Measurements from ENCODE around the gene PARD3. TPM values are rescaled to one million over a fixed set of nuclear protein-coding genes. Genes with fewer than 3 reads are reported as not detected.

The PARD3 gene
- total RNA-seq, 3 donors from 2014 or later (not counting 1 experiment from before 2014, with no cell fraction given) = 0.14 to 0.49 (median 0.38) TPM

DNA sequence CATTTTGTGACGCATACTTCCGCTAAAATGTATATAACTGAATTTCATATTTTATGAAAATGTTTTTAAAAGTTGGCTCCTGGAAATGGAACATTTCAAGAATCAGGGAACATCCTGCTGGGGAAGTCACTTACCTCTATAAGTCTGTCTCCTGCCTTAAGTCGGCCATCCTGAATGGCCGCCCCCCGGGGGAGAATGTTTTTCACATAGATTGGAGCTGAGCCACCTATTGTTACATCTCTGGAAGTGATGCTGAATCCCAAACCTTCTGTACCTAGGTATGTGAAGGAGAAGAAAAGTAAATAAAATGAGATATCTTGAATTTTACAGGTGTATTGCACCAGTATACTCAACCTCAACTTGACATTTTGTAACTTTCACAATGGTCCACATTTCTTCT lies 437.3 kb downstream of the PARD3 start:
- DNase-seq (no peak), ATAC-seq (no peak)
- H3K36me3 Mint-ChIP-seq = no peaks in the 10 kb centered on the region
- TF ChIP-seq, protein P1, sequence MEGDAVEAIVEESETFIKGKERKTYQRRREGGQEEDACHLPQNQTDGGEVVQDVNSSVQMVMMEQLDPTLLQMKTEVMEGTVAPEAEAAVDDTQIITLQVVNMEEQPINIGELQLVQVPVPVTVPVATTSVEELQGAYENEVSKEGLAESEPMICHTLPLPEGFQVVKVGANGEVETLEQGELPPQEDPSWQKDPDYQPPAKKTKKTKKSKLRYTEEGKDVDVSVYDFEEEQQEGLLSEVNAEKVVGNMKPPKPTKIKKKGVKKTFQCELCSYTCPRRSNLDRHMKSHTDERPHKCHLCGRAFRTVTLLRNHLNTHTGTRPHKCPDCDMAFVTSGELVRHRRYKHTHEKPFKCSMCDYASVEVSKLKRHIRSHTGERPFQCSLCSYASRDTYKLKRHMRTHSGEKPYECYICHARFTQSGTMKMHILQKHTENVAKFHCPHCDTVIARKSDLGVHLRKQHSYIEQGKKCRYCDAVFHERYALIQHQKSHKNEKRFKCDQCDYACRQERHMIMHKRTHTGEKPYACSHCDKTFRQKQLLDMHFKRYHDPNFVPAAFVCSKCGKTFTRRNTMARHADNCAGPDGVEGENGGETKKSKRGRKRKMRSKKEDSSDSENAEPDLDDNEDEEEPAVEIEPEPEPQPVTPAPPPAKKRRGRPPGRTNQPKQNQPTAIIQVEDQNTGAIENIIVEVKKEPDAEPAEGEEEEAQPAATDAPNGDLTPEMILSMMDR (IDR thresholded peaks at IDR 0.05) = no peak
- peaks cover 0 to 2% of the 10 kb centered on the region in 2 donors for H3K9me3 Mint-ChIP-seq
- peaks cover 7 to 9% of the 10 kb centered on the region in 2 donors for H3K4me1 Mint-ChIP-seq
- H3K27ac Mint-ChIP-seq = no peak overlapping the region
- no peaks in the 10 kb centered on the region for H3K9me3 ChIP-seq (ENCODE audit: control insufficient read depth, insufficient read depth, low read length)
- no peaks in the 10 kb centered on the region for H3K27me3 ChIP-seq (ENCODE audit: control insufficient read depth, insufficient read depth, low read length)
- no peak overlapping the region for H3K27ac ChIP-seq (ENCODE audit: low read length)
- no peaks in the 10 kb centered on the region for H3K36me3 ChIP-seq (ENCODE audit: control insufficient read depth, insufficient read depth, low read length)
- no peak overlapping the region for H3K4me3 ChIP-seq (ENCODE audit: low read length)
- WGBS (ENCODE audit: insufficient coverage) = no CpG with 5 or more reads among the region's 5 CpGs
- H3K4me1 ChIP-seq (ENCODE audit: control insufficient read depth, insufficient read depth, low read length) = peaks cover 4% of the 10 kb centered on the region
- no peak overlapping the region for H3K4me3 Mint-ChIP-seq
- intact Hi-C loops (cut with micrococcal nuclease) = no loop called here
- H3K27me3 Mint-ChIP-seq (ENCODE audit: low read depth in 2 of 2) = no peaks in the 10 kb centered on the region

GRCh38 chr10:34374356-34375045 lies 440.6 kb downstream of the PARD3 start:
- Mint-ChIP-seq H3K4me1 (peaks cover 9 to 15% of the 10 kb centered on the region in 2 donors), H3K4me3 (peak overlapping the region; percentile 43), H3K36me3 (no peaks in the 10 kb centered on the region), H3K9me3 (peaks cover 0 to 2% of the 10 kb centered on the region in 2 donors), H3K27ac (peak overlapping the region; percentile 19 to 59), H3K27me3 (ENCODE audit: low read depth in 2 of 2) (no peaks in the 10 kb centered on the region)
- 63% methylated on average over 6 of the region's 6 CpGs for WGBS (ENCODE audit: insufficient coverage)
- Histone ChIP-seq H3K4me1 (ENCODE audit: control insufficient read depth, insufficient read depth, low read length) (peaks cover 4% of the 10 kb centered on the region), H3K9me3 (ENCODE audit: control insufficient read depth, insufficient read depth, low read length) (no peaks in the 10 kb centered on the region), H3K36me3 (ENCODE audit: control insufficient read depth, insufficient read depth, low read length) (no peaks in the 10 kb centered on the region), H3K4me3 (ENCODE audit: low read length) (no peak overlapping the region), H3K27ac (ENCODE audit: low read length) (no peak overlapping the region), H3K27me3 (ENCODE audit: control insufficient read depth, insufficient read depth, low read length) (no peaks in the 10 kb centered on the region)
- ATAC-seq (peak in 1 of 3 donors; percentile 43), DNase-seq (no peak)
- intact Hi-C loops (cut with micrococcal nuclease) = no loop called here
- TF ChIP-seq, protein P1 (IDR thresholded peaks at IDR 0.05) = no peak

- H3K27me3 Mint-ChIP-seq (ENCODE audit: low read depth in 2 of 2) = no peaks in the 10 kb centered on the region
- WGBS (ENCODE audit: insufficient coverage) = 100% methylated on average over 2 of the region's 4 CpGs
Measured at GRCh38 chr10:34373211-34373610, 441.9 kb downstream of the PARD3 start.

More at GRCh38 chr10:34373211-34373610, 441.9 kb downstream of the PARD3 start:
- peaks cover 0 to 2% of the 10 kb centered on the region in 2 donors for H3K9me3 Mint-ChIP-seq
- Histone ChIP-seq H3K4me3 (ENCODE audit: low read length) (no peak overlapping the region), H3K27me3 (ENCODE audit: control insufficient read depth, insufficient read depth, low read length) (no peaks in the 10 kb centered on the region), H3K4me1 (ENCODE audit: control insufficient read depth, insufficient read depth, low read length) (peaks cover 4% of the 10 kb centered on the region), H3K27ac (ENCODE audit: low read length) (no peak overlapping the region), H3K9me3 (ENCODE audit: control insufficient read depth, insufficient read depth, low read length) (no peaks in the 10 kb centered on the region), H3K36me3 (ENCODE audit: control insufficient read depth, insufficient read depth, low read length) (no peaks in the 10 kb centered on the region)
- no peak overlapping the region for H3K4me3 Mint-ChIP-seq
- H3K36me3 Mint-ChIP-seq = no peaks in the 10 kb centered on the region
- DNase-seq (no peak), ATAC-seq (no peak)
- no peak overlapping the region for H3K27ac Mint-ChIP-seq
- intact Hi-C loops (cut with micrococcal nuclease) = no loop called here
- TF ChIP-seq, protein P1 (IDR thresholded peaks at IDR 0.05) = no peak
- peaks cover 9 to 15% of the 10 kb centered on the region in 2 donors for H3K4me1 Mint-ChIP-seq
